ENCODE measurements around the gene GPR137C. TPM values are rescaled to one million over a fixed set of nuclear protein-coding genes. Genes with fewer than 3 reads are reported as not detected.

The GPR137C gene
- total RNA-seq, 1 experiment from 2014 or later = 0.89 TPM

DNA sequence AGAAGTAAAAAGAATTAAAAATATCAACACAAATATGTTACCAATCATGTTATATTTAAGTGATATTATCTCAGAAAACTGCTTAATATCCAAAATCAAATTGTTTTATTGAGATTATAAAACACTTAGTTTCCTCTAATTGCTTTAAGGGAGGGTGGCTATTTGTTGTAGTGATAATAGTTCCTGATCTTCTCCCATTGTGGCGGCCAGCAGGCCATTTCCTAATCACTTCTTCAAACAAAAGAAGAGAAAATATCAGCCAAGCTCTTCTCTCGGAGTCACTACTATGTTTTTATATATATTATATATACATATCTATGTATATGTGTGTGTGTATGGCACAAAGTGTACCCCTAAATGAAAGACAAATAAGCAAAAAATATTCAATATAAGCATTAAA lies 111.2 kb downstream of the GPR137C start:
- intact Hi-C loops (cut with micrococcal nuclease) = no loop called here
- H3K4me2 ChIP-seq (ENCODE audit: low read length) = no peak overlapping the region
- ChIA-PET CTCF (no interaction called here), RAD21 (ENCODE audit: low non-redundant PET in 1 of 2, low total read pairs in 2 of 2, uncharacterized antibody in 2 of 2, unreplicated experiment in 2 of 2) (no interaction called here), POLR2A (no interaction called here)
- H3K79me2 ChIP-seq (ENCODE audit: insufficient read depth, low read length) = peaks cover 4% of the 10 kb centered on the region
- peaks cover 10 to 25% of the 10 kb centered on the region in 2 experiments for H3K36me3 ChIP-seq (ENCODE audit: control insufficient read depth in 1 of 2, insufficient read depth in 2 of 2, low read length in 2 of 2)
- no peak overlapping the region for H3K27ac ChIP-seq (ENCODE audit: low read depth, low read length)
- H3K9me2 ChIP-seq (ENCODE audit: insufficient read depth) = no peaks in the 10 kb centered on the region
- ATAC-seq (no peak), DNase-seq (ENCODE audit: low read depth, low spot score) (no peak)
- H3K4me1 ChIP-seq (ENCODE audit: control insufficient read depth in 1 of 2, insufficient read depth in 2 of 2, low read length in 2 of 2) = no peaks in the 10 kb centered on the region
- no TSS peak for BruUV-seq (replicated peaks)
- no peak overlapping the region for H2AFZ ChIP-seq (ENCODE audit: low read depth, low read length, poor library complexity, severe bottlenecking)
- no peaks in the 10 kb centered on the region for H3K27me3 ChIP-seq (ENCODE audit: insufficient read depth, low read length)
- H3K9me3 ChIP-seq (ENCODE audit: control insufficient read depth in 1 of 2, insufficient read depth in 1 of 2, low read depth in 1 of 2, low read length in 2 of 2) = no peaks in the 10 kb centered on the region
- TF ChIP-seq EZH2phosphoT487 (IDR thresholded peaks at IDR 0.05; ENCODE audit: borderline replicate concordance) = no peak
- TF ChIP-seq YY1 (IDR thresholded peaks at IDR 0.05; ENCODE audit: extremely low read depth, insufficient replicate concordance, low read depth, low read length) = no peak
- no peak for TF ChIP-seq RAD21 (IDR thresholded peaks at IDR 0.05; ENCODE audit: low read depth)
- TF ChIP-seq, protein P1, sequence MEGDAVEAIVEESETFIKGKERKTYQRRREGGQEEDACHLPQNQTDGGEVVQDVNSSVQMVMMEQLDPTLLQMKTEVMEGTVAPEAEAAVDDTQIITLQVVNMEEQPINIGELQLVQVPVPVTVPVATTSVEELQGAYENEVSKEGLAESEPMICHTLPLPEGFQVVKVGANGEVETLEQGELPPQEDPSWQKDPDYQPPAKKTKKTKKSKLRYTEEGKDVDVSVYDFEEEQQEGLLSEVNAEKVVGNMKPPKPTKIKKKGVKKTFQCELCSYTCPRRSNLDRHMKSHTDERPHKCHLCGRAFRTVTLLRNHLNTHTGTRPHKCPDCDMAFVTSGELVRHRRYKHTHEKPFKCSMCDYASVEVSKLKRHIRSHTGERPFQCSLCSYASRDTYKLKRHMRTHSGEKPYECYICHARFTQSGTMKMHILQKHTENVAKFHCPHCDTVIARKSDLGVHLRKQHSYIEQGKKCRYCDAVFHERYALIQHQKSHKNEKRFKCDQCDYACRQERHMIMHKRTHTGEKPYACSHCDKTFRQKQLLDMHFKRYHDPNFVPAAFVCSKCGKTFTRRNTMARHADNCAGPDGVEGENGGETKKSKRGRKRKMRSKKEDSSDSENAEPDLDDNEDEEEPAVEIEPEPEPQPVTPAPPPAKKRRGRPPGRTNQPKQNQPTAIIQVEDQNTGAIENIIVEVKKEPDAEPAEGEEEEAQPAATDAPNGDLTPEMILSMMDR (IDR thresholded peaks at IDR 0.05 in 2 of 3, conservative IDR thresholded peaks at IDR 0.05 in 1 of 3; ENCODE audit: borderline replicate concordance in 1 of 3, insufficient read depth in 1 of 3, low read depth in 2 of 3, low read length in 2 of 3) = no peak
- no peak for TF ChIP-seq FOSL1 (IDR thresholded peaks at IDR 0.05; ENCODE audit: low read depth)
- TF ChIP-seq, protein P2, sequence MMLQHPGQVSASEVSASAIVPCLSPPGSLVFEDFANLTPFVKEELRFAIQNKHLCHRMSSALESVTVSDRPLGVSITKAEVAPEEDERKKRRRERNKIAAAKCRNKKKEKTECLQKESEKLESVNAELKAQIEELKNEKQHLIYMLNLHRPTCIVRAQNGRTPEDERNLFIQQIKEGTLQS (IDR thresholded peaks at IDR 0.05) = no peak
- TF ChIP-seq CBX3 (IDR thresholded peaks at IDR 0.05; ENCODE audit: low read depth) = no peak
- no peak for TF ChIP-seq EGR1 (IDR thresholded peaks at IDR 0.05; ENCODE audit: low read depth)
- no peak for TF ChIP-seq POLR2AphosphoS5 (IDR thresholded peaks at IDR 0.05; ENCODE audit: low read depth, low read length)
- no peak for TF ChIP-seq EZH2 (IDR thresholded peaks at IDR 0.05)
- no peak for TF ChIP-seq SRF (IDR thresholded peaks at IDR 0.05; ENCODE audit: low read depth)
- TF ChIP-seq, protein P3, sequence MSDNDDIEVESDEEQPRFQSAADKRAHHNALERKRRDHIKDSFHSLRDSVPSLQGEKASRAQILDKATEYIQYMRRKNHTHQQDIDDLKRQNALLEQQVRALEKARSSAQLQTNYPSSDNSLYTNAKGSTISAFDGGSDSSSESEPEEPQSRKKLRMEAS (IDR thresholded peaks at IDR 0.05) = no peak
- TF ChIP-seq SP1 (IDR thresholded peaks at IDR 0.05; ENCODE audit: low read depth) = no peak
- TF ChIP-seq TCF7L2 (IDR thresholded peaks at IDR 0.05; ENCODE audit: borderline replicate concordance, extremely low read depth, insufficient read depth, insufficient read length) = no peak
- TF ChIP-seq, protein P4, sequence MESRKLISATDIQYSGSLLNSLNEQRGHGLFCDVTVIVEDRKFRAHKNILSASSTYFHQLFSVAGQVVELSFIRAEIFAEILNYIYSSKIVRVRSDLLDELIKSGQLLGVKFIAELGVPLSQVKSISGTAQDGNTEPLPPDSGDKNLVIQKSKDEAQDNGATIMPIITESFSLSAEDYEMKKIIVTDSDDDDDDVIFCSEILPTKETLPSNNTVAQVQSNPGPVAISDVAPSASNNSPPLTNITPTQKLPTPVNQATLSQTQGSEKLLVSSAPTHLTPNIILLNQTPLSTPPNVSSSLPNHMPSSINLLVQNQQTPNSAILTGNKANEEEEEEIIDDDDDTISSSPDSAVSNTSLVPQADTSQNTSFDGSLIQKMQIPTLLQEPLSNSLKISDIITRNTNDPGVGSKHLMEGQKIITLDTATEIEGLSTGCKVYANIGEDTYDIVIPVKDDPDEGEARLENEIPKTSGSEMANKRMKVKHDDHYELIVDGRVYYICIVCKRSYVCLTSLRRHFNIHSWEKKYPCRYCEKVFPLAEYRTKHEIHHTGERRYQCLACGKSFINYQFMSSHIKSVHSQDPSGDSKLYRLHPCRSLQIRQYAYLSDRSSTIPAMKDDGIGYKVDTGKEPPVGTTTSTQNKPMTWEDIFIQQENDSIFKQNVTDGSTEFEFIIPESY (IDR thresholded peaks at IDR 0.05; ENCODE audit: extremely low read depth, insufficient replicate concordance, low read length) = no peak
- TF ChIP-seq SIN3A (IDR thresholded peaks at IDR 0.05; ENCODE audit: low read depth) = no peak
- TF ChIP-seq, protein P5, sequence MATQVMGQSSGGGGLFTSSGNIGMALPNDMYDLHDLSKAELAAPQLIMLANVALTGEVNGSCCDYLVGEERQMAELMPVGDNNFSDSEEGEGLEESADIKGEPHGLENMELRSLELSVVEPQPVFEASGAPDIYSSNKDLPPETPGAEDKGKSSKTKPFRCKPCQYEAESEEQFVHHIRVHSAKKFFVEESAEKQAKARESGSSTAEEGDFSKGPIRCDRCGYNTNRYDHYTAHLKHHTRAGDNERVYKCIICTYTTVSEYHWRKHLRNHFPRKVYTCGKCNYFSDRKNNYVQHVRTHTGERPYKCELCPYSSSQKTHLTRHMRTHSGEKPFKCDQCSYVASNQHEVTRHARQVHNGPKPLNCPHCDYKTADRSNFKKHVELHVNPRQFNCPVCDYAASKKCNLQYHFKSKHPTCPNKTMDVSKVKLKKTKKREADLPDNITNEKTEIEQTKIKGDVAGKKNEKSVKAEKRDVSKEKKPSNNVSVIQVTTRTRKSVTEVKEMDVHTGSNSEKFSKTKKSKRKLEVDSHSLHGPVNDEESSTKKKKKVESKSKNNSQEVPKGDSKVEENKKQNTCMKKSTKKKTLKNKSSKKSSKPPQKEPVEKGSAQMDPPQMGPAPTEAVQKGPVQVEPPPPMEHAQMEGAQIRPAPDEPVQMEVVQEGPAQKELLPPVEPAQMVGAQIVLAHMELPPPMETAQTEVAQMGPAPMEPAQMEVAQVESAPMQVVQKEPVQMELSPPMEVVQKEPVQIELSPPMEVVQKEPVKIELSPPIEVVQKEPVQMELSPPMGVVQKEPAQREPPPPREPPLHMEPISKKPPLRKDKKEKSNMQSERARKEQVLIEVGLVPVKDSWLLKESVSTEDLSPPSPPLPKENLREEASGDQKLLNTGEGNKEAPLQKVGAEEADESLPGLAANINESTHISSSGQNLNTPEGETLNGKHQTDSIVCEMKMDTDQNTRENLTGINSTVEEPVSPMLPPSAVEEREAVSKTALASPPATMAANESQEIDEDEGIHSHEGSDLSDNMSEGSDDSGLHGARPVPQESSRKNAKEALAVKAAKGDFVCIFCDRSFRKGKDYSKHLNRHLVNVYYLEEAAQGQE (IDR thresholded peaks at IDR 0.05; ENCODE audit: low read depth) = no peak
- TF ChIP-seq ZNF274 (IDR thresholded peaks at IDR 0.05; ENCODE audit: low read depth, low read length) = no peak
- H4K20me1 ChIP-seq (ENCODE audit: insufficient read depth) = no peaks in the 10 kb centered on the region; the same call in 1 of the 2 replicates
- H3K4me3 ChIP-seq (replicated peaks in 1 of 2; ENCODE audit: low read depth in 1 of 2, low read length in 2 of 2) = no peak overlapping the region
- no peak overlapping the region for H3K9ac ChIP-seq (ENCODE audit: low read length)

Data from HCT116 (cell line).